Left colon (tissue), 2 donors: ENCODE data around the gene RAPGEF5. TPM values are rescaled to one million over a fixed set of nuclear protein-coding genes. Genes with fewer than 3 reads are reported as not detected.

Experiments used
- ATAC-seq: fragments of 200-7000 bp; cut with Tn5 transposase; one replicate; pipeline ENCODE4 v1.9.1; 2020; ENCODE audit warnings: mild to moderate bottlenecking, moderate library complexity
- DNase-seq, 2 donors: peaks; one replicate each; pipeline ENCODE4 v3.0.0-alpha.2; 2020
- intact Hi-C, 2 donors: fragments of 100-400 bp; cut with DNase I in 1 of 2; cut with micrococcal nuclease in 1 of 2; formaldehyde crosslinking; loops; one replicate each; pipeline versions ENCODE4 v1.11.2 to v1.14.0; 2022; cut with DNase I, micrococcal nuclease
- total RNA-seq, 2 donors: library from RNA; stranded (reverse); fragmentation: NEBNext Ultra II Directional; extraction: Animal tissue kit (Norgen Biotek cat#: 25700); gene quantifications; one replicate each; pipeline ENCODE4 v1.2.1, GENCODE V29; 2021
- donor health status: DM: no; HTN: no; CAD: no.
- donor health status: DM: yes; HTN: yes; CAD: no.

RAPGEF5 gene
- total RNA-seq, 2 donors from 2014 or later: 51.7 to 62.9 TPM

GRCh38 chr7:22153432-22154142, 203.4 kb downstream of the RAPGEF5 start:
- intact Hi-C loops: loop anchor here in 1 of 2 donors (5.0 kb wide), 1 partner anchor 64 kb away; no protein-coding TSS in a partner anchor
- no peak for ATAC-seq

GRCh38 chr7:22152690-22153089, 204.3 kb downstream of the RAPGEF5 start:
- ATAC-seq (no peak), DNase-seq (no peak)
- intact Hi-C loops: loop anchor here in 1 of 2 donors (5.0 kb wide), 1 partner anchor 65 kb away; no protein-coding TSS in a partner anchor

More at GRCh38 chr7:22153432-22154142, 203.4 kb downstream of the RAPGEF5 start:
- no peak for DNase-seq

- no peak for DNase-seq
- intact Hi-C loops: loop anchor here in 1 of 2 donors (5.0 kb wide), 1 partner anchor 65 kb away; no protein-coding TSS in a partner anchor
- no peak for ATAC-seq
These were observed 205.1 kb downstream of the RAPGEF5 start for GRCh38 chr7:22151901-22152300.

GRCh38 chr7:22150221-22150620, 206.7 kb downstream of the RAPGEF5 start:
- DNase-seq (no peak), ATAC-seq (no peak)
- intact Hi-C loops: loop anchor here in 1 of 2 donors (5.0 kb wide), 1 partner anchor 67 kb away; no protein-coding TSS in a partner anchor

GRCh38 chr7:22147868-22148267, 209.1 kb downstream of the RAPGEF5 start:
- intact Hi-C loops: no loop called here
- DNase-seq: no peak

GRCh38 chr7:22146961-22147512, 209.9 kb downstream of the RAPGEF5 start:
- no peak for DNase-seq
- intact Hi-C loops: no loop called here
- ATAC-seq: no peak

More at GRCh38 chr7:22147868-22148267, 209.1 kb downstream of the RAPGEF5 start:
- no peak for ATAC-seq

GRCh38 chr7:22144950-22145349, 212.0 kb downstream of the RAPGEF5 start:
- intact Hi-C loops: no loop called here
- ATAC-seq: no peak
- DNase-seq: no peak

- intact Hi-C loops: no loop called here
- no peak for DNase-seq
- ATAC-seq: no peak
These were observed 213.5 kb downstream of the RAPGEF5 start for GRCh38 chr7:22143491-22143890.

GRCh38 chr7:22142572-22142971, 214.4 kb downstream of the RAPGEF5 start:
- DNase-seq (no peak), ATAC-seq (no peak)
- intact Hi-C loops: no loop called here

- intact Hi-C loops: no loop called here
- DNase-seq: no peak
- ATAC-seq: no peak
These were observed 215.6 kb downstream of the RAPGEF5 start for GRCh38 chr7:22141355-22141754.

GRCh38 chr7:22140578-22140977, 216.4 kb downstream of the RAPGEF5 start:
- intact Hi-C loops: no loop called here
- no peak for ATAC-seq
- DNase-seq: no peak

- ATAC-seq: no peak
These were observed 218.1 kb downstream of the RAPGEF5 start for GRCh38 chr7:22138886-22139285.

GRCh38 chr7:22138106-22138505, 218.8 kb downstream of the RAPGEF5 start:
- ATAC-seq: peak; percentile 31
- intact Hi-C loops: no loop called here
- no peak for DNase-seq

More at GRCh38 chr7:22138886-22139285, 218.1 kb downstream of the RAPGEF5 start:
- intact Hi-C loops: no loop called here
- no peak for DNase-seq

GRCh38 chr7:22137466-22137865, 219.5 kb downstream of the RAPGEF5 start:
- no peak for DNase-seq
- intact Hi-C loops: no loop called here
- no peak for ATAC-seq

- intact Hi-C loops: no loop called here
- DNase-seq: no peak
- no peak for ATAC-seq
These were observed 219.9 kb downstream of the RAPGEF5 start for GRCh38 chr7:22137026-22137425.

GRCh38 chr7:22129819-22130580, 227.0 kb downstream of the RAPGEF5 start:
- no peak for ATAC-seq
- intact Hi-C loops: no loop called here
- no peak for DNase-seq

GRCh38 chr7:22129166-22129565, 227.8 kb downstream of the RAPGEF5 start:
- intact Hi-C loops: no loop called here
- no peak for DNase-seq
- no peak for ATAC-seq

GRCh38 chr7:22128528-22128920, 228.4 kb downstream of the RAPGEF5 start:
- no peak for DNase-seq
- no peak for ATAC-seq
- intact Hi-C loops: no loop called here

- DNase-seq: no peak
- no peak for ATAC-seq
- intact Hi-C loops: no loop called here
These were observed 229.0 kb downstream of the RAPGEF5 start for GRCh38 chr7:22127835-22128527.
